Transverse colon (tissue), 4 donors: Measurements from ENCODE around the gene FGD4.

ENCODE experiments used
- EP300 ChIP-seq: sonication (generic); formaldehyde crosslinking; IDR thresholded peaks from one replicate; pipeline ENCODE4 v1.6.1; 2017; ENCODE audit warnings: antibody characterized with exemption, low read depth
- POLR2A ChIP-seq: fragments of 450-650 bp; IDR thresholded peaks from one replicate; pipeline ENCODE4 v1.6.1; 2016; ENCODE audit warnings: antibody characterized with exemption, mild to moderate bottlenecking, moderate library complexity
- POLR2AphosphoS5 ChIP-seq, 3 donors: sonication (generic); formaldehyde crosslinking; IDR thresholded peaks; one replicate each; pipeline ENCODE4 v1.6.1; 2016; ENCODE audit warnings: antibody characterized with exemption in 3 of 3
- TF ChIP-seq, protein P1 (sequence below), 5 experiments: fragments of 200-600 bp in 3 of 5; fragments of 450-650 bp in 2 of 5; sonication (generic) in 3 of 5; IDR thresholded peaks; 1 replicate in 2 of 5; 2 replicates in 3 of 5; pipeline ENCODE4 v1.5.1; 2016 to 2017; ENCODE audit warnings: antibody characterized with exemption in 5 of 5, inconsistent platforms in 3 of 5, mild to moderate bottlenecking in 2 of 5, moderate library complexity in 1 of 5

GRCh38 chr12:32395026-32395425, 4.3 kb upstream of the FGD4 start:
- no peak for TF ChIP-seq POLR2AphosphoS5 (IDR thresholded peaks at IDR 0.05)
- TF ChIP-seq, protein P1, sequence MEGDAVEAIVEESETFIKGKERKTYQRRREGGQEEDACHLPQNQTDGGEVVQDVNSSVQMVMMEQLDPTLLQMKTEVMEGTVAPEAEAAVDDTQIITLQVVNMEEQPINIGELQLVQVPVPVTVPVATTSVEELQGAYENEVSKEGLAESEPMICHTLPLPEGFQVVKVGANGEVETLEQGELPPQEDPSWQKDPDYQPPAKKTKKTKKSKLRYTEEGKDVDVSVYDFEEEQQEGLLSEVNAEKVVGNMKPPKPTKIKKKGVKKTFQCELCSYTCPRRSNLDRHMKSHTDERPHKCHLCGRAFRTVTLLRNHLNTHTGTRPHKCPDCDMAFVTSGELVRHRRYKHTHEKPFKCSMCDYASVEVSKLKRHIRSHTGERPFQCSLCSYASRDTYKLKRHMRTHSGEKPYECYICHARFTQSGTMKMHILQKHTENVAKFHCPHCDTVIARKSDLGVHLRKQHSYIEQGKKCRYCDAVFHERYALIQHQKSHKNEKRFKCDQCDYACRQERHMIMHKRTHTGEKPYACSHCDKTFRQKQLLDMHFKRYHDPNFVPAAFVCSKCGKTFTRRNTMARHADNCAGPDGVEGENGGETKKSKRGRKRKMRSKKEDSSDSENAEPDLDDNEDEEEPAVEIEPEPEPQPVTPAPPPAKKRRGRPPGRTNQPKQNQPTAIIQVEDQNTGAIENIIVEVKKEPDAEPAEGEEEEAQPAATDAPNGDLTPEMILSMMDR (IDR thresholded peaks at IDR 0.05) = no peak
- TF ChIP-seq POLR2A = no peak
- TF ChIP-seq EP300 = no peak
